GM18867 (cell line): ENCODE data around the gene SUGP2.
A peak's percentile ranks its signal among the peaks of the same experiment; 100 is the strongest.

ENCODE experiments used
- ATAC-seq: cut with Tn5 transposase; IDR thresholded peaks from one replicate; pipeline ENCODE4 v1.9.1; 2021; ENCODE audit warnings: mild to moderate bottlenecking, moderate library complexity; ENCODE audit not compliant: unreplicated experiment

Gene SUGP2

DNA sequence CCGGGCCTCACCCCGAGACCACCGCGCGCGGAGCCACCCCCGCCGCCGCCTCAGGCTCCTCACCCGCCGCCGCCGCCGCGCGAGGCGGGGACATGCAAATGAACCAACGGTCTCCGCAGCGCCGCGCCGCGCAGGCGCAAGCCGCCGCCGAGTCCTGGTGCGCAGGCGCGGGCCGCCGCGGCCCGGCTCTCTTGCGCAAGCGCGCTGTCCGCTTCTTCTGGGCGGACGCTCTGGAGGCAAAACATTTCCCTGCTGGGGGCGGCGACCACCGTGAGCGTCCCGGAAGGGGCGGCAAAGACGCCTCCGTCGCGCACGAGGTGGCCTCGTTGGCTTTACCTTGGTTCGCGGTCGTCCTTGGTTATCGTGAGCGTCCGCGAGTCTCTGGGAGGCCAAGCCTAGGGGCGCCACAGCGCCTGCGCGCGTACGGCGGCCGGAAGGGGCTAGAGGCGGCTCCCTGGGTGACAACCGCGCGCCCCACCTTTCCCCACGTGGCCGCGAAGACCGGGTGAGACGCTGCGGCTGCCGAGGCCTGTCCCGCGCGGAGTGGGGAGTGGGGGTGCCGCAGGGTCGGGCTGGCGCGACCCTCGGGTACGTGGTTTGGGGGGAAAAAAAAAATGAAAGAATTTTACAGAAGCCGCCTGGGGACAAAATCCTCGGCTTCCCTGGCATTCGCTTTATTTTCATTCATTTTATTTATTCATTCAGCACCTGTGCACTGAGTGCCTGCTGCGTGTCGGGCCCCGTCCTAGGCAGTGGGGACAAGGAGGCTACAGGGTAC is at the start of gene SUGP2, which contains the start of gene ARMC6:
TSS of gene SUGP2 (minus strand) at position 92 of the 778 bp plus-strand sequence. CDS start 2,446 bp downstream, outside the sequence.
TSS of gene ARMC6 (plus strand) at position 178 of the 778 bp plus-strand sequence. CDS start 607 bp downstream, outside the sequence.
- ATAC-seq = peak; percentile 72

DNA sequence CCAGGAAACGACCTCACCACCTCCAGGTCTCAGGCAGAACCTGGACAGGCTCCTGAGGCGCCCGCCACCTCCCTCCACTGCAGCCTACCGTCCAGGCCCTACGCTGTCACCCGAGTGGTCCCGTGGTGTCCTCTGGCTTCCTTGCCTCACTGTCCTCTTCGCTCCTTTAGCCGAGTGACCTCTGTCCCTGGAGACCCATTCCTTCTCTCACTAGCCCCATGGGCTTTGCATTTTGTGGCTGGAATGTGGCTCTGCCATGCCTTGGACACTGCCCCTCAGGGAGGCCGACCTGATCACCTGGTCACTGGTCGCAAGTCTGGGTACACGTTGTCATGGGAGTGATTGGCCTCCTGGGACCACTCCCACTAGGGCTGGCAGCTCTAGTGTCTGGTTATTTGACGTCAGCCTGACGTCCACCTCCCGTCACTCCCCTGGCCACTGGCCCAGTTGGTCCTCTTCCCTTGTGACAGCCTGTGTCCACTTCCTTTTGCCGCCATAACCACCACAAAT is 48.4 kb upstream of the SUGP2 start:
- ATAC-seq = no peak

DNA sequence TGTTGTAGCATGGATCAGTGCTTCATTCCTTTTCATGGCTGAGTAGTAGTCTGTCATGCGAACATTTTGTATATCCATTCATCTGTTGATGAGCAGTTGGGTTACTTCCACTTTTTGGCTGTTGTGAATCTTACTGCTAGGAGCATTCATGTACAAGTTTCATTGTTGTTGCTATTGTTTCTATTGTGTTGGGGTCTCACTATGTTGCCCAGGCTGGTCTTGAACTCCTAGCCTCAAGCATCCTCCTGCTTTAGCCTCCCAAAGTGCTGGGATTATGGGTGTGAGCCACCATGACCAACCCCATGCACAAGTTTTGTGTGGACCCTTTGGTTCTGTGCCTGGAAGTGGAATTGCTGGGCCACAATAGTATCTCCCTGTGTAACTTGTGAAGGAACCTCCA is 46.3 kb upstream of the SUGP2 start:
- ATAC-seq = no peak

- ATAC-seq = no peak
These were observed 45.5 kb upstream of the SUGP2 start for GRCh38 chr19:19078801-19079200.

GRCh38 chr19:19077103-19077502 is 43.8 kb upstream of the SUGP2 start:
- no peak for ATAC-seq

GRCh38 chr19:19076476-19076875 is 43.2 kb upstream of the SUGP2 start:
- ATAC-seq = no peak

DNA sequence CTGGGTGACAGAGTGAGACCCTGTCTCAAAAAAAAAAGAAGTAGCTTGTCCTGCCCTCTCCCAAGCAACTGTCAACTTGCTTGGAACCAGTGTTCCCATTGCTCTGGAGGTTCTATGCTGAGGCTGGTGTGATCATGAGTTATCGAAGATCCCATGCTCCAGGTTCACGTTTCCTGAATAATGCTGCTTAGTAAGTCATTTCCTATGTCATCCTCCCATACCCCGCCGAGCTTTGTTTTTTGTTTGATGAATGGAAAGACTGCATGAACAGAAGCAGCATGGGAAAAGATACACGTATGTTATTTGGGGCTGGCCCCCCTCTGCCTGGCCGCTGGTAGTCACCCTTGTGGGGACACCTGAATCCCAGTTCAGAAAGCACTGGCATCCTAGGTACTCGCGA is 41.8 kb upstream of the SUGP2 start:
- ATAC-seq = no peak

- ATAC-seq = no peak
These were observed 41.0 kb upstream of the SUGP2 start for GRCh38 chr19:19074196-19074882.

DNA sequence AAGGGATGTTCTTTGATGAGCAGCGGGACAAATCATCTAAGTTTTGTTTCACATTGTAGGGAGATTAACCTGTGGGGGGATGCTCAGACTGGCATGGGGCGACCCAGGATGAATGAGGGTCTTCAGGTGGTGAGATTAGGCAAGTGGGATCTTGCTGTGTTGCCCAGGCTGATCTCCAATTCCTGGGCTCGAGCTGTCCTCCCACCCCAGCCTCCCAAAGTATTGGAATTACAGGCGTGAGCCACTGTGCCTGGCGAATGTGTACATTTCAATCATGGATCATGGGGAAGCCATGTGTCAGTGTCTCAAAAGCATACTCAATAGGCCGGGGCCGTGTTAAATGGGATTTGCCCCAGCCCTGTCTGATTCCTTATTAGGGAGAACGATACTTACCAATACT is 38.6 kb upstream of the SUGP2 start:
- no peak for ATAC-seq

DNA sequence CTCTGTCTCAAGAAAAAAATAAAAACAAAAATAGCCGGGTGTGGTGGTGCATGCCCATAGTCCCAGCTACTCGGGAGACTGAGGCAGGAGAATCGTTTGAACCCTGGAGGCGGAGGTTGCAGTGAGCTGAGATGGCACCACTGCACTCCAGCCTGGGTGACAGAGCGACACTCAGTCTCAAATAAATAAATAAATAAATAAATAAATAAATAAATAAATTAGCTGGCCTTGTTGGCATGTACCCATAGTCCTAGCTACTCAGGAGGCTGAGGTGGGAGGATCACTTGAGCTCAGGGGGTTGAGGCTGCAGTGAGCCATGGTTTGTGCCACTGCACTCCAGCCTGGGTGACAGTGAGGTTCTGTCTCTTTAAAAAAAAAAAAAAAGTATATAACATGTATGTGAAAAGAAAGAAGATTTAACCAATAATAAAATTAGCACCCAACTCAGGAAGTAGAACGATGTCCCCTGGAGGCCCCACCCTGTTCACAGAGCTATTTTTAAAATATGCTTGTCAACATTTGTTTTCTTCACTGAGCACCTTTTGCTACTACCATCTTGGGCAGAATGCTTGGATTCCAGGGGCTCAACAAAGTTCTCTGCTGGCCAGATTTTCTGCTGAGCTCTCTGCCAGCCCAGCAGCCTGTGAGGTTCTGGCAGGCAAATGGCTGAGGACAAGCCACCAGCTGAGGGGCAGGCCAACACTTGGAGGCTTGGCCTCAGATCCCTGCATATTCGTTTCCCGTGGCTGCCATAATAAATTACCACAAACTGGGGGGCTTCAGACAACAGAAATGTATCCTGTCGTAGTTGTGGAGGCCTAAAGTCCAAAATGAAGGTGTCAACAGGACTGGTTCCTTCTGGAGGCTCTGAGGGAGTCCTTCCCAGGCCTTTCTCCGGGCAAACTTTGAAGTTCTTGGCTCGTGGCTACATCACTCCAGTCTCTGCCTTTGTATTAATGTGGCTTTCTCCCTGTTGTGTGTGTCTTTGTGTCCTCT is 35.6 kb upstream of the SUGP2 start:
- no peak for ATAC-seq

GRCh38 chr19:19067276-19068072 is 34.2 kb upstream of the SUGP2 start:
- no peak for ATAC-seq

GRCh38 chr19:19064811-19065745 is 31.8 kb upstream of the SUGP2 start:
- ATAC-seq = no peak

DNA sequence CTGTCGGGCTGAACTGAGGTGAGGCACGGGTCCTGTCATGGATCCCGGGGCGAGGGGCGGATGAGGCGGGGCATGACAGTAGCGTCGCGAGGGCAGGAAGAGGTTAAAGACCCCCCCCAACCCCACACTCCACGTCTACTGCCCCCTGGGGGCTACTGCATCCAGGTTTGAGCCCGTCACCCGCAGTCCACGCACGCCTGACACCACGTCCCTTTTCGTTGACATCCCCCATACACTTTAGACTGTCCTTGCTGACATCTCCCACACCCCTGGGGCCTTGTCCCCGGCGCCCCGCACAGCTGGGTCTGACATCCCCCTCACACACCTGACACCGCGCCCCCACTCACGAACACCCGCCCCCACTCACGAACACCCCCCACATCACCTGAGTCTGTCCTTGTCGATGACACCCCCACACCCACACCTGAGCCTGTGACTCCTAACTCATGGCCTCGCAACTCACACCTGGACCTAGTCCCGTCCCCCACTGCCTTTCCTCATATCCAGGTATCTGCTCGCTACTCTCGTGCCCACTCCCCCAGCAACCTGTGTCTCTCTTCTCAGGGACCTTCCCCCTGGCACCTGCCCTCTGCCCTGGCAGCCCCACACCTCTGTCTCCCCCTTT is 30.9 kb upstream of the SUGP2 start:
- no peak for ATAC-seq

DNA sequence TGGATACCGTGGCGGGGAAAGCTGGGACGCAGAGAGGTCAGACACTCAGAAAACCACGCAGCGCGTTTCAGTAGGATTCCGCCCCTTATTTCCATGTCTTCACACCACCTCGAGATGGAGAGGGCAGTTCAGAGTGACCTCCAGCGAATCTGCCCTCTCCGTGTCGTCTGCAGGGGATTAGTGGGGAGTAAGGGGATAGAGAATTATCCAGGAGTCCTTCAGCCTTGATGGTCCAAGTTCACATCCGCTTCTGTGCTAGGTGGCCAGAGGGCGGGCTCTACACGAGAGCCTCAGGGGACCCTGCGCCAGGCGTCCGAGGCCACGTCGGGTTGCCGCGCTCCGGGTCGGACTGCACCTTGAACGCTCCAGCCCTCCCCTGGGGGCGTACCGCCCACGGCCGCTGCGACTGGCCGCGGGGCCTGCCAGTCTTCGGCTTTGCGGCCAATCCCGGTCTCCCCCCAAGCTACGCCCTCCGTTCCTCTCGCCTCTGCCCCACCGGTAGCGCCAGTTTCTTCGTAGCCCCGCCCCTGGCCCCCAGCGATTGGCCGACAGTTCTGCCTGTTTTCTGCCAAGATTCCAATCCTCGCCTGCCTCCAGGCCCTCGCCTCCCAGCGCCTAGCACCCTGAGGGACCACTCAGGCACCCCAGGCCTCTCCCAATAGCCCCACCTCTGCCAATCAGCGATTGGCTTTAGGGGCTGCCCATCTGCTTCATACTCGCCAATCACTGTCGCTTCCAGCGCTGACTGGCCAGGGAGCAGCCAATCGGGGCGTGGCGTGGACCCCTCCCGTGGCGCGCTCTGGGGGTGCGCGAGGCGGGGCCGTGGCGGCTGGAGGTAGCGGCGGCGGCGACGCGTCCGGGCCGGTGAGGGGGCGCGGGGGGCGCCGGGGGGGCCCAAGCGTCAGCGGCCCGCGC is 30.1 kb upstream of the SUGP2 start, which contains the start of gene SLC25A42:
TSS of gene SLC25A42 (plus strand) at position 812 of the 915 bp plus-strand sequence. CDS start 32,131 bp downstream, outside the sequence.
- ATAC-seq = peak; percentile 85

GRCh38 chr19:19062454-19063182 is 29.3 kb upstream of the SUGP2 start:
- ATAC-seq = no peak

DNA sequence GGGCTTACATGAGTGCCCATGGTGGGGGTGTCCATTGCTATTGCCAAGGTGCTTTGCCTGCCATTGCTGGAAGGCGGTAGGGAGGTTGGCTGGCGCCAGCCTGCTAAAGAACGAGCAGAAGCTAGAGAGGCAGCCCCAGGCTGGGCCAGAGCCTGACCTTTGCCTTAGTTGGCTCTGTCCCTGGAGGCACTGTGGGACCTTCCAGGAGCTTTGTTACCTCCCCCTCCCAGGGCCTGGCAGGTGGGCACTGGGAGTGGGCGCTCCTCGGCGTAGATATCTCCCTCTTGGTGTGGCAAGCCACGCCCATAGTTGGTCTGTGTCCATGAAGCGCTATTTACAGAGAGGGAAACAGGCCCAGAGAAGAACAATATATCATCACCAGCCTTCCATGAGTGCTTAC is 28.2 kb upstream of the SUGP2 start:
- no peak for ATAC-seq
